HG02678 (cell line): ENCODE results near the gene VPS54.
"Not testable (repeated sequence)": the region's sequence is repeated elsewhere in the genome, so short reads cannot be mapped to it uniquely, and the experiment has no call there.

ENCODE experiments used
- ATAC-seq: cut with Tn5 transposase; IDR thresholded peaks from one replicate; pipeline ENCODE4 v1.9.1; 2021; ENCODE audit warnings: mild to moderate bottlenecking, moderate library complexity; ENCODE audit not compliant: unreplicated experiment

The VPS54 gene

DNA sequence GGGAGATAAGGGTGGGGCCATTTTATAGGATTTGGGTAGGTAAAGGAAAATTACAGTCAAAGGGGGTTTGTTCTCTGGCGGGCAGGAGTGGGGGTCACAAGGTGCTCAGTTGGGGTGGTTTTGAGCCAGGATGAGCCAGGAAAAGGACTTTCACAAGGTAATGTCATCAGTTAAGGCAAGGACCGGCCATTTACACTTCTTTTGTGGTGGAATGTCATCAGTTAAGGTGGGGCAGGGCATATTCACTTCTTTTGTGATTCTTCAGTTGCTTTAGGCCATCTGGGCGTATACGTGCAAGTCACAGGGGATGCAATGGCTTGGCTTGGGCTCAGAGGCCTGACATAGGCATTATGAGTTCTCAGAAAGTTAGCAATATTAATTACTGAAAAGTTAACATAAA, 171.7 kb downstream of the VPS54 start:
- not testable (repeated sequence) for ATAC-seq

DNA sequence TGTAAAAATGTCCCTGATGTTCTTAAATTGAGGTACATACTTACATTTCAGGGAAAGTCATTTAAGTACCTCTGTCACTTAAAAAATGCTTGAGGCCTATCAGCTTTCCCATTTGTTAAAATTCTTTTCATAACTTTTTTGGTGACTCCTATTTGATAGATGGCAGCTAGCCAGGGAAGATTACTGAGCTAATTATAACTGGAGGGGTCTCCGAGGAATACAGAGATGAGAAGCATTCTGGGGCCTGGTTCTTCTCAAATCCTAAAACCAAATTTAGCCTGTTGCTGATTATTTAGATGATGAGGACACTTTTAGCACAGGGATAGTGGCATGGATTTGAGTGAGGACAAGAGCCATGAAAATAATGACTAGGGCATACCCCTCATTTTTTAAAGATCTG, 172.7 kb downstream of the VPS54 start:
- no peak for ATAC-seq

DNA sequence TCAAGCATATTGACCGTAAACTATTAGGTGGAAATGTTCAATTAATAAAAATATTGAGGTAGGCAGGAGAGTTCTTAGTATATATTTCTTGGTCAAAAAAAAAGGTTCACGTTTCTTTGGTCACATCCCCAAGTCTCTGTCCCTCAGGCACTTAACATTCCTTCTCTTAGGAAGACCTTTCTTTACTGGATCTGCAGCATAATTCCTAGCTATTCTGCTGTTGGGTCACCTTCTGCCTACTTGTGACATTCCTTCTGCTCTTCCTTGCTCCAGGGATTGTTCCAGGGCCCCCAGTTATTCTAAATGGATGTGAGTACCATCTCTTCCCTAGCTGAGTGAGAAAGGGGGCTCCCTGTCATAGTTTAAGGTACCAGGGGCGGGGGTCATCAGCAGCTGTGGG, 173.4 kb downstream of the VPS54 start:
- ATAC-seq, result no peak

DNA sequence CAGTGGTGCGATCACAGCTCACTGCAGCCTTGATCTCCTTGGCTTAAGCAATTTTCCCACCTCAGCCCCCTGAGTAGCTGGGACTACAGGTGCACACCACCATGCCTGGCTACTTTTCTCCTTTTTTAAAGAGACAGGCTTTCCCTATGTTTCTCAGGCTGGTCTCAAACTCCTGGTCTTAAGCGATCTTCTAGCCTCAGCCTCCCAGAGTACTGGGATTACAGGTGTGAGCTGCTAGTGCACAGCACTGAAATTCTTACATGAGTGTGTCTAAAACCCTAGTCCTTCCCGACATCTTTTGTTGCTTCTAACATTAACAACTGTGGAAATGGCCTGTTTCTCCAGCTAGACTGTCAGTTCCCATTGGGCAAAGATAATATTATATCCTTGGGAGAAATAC, 174.6 kb downstream of the VPS54 start:
- no peak for ATAC-seq

DNA sequence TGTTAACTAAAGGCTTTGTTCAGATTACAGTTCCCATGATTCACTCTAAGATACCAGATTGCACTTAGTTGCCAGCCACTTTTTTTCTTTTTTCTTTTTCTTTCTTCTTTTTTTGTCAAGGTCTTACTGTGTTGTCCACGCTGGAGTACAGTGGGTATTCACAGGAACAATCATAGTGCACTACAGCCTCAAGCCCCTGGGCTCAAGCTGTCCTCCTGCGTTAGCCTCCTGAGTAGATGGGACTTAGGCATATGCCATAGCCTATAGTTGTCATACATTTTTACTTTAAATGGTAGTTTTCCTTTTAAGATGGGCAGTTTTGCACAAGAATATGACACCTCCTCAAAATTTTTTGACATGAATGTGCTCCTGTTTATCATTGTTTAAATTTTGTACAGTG, 175.4 kb downstream of the VPS54 start:
- no peak for ATAC-seq

DNA sequence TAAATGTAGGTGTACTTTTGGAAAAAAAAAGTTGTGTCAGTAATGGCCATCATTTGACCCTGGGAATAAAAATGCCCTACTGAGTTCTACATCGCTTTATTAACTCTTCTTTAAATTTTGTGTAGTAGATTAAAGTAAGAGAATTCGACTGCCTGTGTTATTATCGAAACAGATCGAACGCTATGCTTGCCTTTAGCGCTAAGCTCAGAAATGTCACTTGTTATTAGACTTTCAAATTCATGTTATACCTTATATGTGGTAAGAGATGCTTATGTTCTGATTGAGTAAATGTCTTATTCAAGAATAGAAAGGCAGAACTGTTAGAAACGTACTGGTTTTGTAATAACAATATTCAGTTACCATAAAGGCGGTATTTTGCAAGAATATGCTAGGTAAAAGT, 176.1 kb downstream of the VPS54 start:
- no peak for ATAC-seq

DNA sequence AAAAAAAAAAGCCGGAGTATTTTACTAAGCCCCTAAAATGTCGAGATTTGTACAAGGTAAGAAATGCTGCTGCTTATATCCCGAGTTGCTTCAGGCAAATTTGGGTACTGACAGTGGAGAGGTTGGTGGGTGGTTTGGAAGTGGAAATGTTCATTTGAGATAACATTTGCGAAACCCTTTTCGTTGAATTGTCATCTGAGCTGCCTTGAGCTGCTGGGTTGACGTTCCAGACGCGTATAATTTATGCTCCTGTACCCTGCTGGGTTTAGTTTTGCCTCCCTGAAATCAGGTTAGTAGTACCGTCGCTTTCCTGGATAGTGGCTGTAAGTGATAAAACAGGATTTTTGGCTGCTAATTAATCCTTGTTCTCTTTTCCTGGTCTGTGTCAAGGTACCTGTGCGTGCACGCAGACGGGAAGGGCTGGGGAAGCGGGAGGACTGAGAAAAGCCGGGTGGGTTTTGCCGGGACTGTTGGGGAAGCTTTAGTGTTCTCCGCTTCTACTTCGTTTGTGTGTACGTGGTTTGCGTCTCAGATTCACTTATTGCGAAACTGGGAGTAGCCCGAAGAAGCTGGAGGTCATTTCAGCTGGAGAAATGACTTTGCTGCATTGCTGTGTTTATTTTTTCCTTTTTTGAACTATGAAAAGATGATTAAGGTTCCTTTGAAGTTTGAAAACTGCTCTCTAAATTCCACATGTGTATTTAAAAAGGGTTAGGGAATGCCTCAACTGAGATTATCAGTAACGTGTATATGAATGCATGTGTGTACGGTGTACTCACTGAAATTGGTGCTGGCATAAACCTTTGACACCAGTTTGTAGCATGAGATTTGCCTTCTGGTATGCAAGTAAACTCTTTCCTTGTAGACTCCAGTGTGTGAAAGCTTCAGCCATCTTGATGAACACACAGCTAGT, 176.8 kb downstream of the VPS54 start:
- no peak for ATAC-seq
